UCSD-AML1 (cell line): ENCODE measurements around the gene AICDA.
"Not testable (repeated sequence)": the region's sequence is repeated elsewhere in the genome, so short reads cannot be mapped to it uniquely, and the experiment has no call there.

Experiments
- DNase-seq: peaks from one replicate; lab custom pipeline; 2025; ENCODE audit not compliant: unreplicated experiment; lab: John Stamatoyannopoulos, UW

The AICDA gene

DNA sequence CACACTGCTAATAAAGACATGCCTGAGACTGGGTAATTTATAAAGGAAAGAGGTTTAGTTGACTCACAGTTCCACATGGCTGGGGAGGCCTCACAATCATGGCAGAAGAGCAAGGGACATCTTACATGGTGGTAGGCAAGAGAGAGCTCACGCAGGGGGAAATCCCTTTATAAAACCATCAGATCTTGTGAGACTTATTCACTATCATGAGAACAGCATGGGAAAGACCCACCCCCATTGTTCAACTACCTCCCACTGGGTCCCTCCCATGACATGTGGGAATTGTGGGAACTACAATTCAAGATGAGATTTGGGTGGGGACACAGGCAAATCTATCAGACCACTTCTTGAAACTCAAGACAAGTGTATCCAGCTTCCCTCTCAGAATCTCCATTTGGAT lies 1.2 kb upstream of the AICDA start:
- DNase-seq, result not testable (repeated sequence)

DNA sequence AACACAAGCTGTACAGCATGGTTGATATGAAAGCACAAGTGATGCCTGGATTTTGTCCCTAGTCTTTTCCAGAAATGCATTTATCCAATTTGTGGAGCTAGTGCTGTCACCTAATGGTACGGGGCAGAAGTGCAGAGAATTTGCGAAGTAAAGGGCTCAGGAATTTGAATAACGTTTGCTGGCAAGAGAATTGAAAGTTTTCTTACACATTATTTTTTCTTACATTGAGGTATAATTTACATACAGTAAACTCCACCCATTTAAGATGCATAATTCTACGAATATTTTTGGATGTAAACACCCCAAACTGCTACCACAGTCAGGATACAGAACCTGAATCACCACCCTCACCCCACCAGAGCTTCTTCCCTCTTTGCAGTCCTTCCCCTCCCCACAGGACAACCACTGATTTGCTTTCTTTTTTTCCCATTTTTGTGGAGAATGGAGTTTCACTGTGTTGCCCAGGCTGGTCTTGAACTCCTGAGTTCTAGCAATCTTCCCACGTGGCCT lies 3.5 kb downstream of the AICDA start:
- DNase-seq, result no peak

DNA sequence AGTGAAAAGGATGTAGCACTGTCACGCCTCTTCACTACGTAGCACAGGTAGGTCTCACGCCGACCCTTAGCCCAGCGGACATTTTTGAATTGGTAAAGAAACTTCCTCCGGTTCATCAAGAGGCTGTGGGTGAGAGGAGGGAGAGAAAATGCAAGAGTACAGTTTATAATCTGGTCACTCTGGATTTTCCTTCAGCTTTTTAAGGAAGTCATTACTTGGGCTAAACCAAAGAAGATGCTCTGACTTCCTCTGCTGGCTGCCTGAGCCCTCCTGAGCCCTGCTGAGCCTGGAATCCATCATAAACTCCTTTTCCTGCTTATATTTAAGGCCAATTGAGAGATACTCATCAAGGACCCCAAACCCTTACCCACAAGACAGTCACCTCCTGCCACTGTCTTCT lies 5.8 kb downstream of the AICDA start:
- DNase-seq, result no peak

DNA sequence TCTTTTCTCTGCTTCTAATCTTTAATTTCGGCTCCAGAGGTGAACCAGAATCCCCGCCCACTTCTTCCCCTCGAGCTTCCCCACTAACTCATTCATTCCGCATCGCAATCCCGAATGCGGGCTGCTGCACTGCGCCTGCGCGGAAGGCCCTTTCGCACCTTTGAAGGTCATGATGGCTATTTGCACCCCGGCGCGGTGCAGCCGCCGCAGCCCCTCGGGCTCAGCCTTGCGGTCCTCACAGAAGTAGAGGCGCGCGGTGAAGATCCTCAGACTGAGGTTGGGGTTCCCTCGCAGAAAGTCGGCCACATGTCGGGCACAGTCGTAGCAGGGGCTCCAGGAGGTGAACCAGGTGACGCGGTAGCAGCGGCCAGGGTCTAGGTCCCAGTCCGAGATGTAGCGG lies 7.6 kb downstream of the AICDA start:
- DNase-seq, result no peak

DNA sequence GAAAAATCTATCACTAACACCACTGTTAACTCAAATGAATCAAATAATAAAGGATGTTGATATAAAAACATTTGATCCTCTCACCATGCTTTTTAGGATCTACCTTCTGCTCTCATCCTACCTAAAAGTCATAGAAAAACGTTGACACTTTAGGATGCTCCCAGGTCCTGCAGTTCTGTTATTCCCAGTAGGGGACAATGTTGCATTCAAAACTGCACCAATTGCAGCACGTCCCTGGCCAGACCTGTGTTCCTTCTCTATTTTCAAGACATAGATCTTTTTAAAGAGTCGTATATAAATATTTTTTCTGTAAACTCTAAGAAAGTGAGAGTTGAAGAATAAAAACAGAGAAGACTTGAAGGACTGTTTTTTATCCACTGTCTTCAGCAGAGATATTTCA lies 8.8 kb downstream of the AICDA start:
- no peak for DNase-seq

GRCh38 chr12:8603286-8603685 lies 9.4 kb downstream of the AICDA start:
- DNase-seq, result no peak

DNA sequence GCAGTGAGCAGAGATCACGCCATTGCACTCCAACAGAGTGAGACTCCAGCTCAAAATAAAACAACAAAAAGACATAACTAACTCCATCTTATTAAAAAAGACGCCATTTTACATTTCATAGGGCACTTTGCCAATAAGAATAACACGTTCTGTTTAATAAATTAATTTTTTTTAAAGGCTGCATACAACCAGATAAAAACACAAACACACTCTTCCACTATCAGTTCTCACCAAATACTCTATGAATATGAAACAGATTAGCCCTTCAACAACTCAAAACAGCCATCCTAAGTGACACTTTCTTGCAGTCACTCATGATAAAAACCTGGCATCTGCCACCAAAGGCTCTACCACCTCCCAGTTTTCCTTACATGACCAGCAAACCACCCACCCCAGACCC lies 16.1 kb downstream of the AICDA start:
- DNase-seq, result no peak

GRCh38 chr12:8594072-8594471 lies 18.6 kb downstream of the AICDA start:
- no peak for DNase-seq

GRCh38 chr12:8593246-8593645 lies 19.4 kb downstream of the AICDA start:
- no peak for DNase-seq

GRCh38 chr12:8590842-8591545 lies 21.7 kb downstream of the AICDA start:
- DNase-seq, result peak; percentile 22

GRCh38 chr12:8589679-8590078 lies 23.0 kb downstream of the AICDA start:
- no peak for DNase-seq

DNA sequence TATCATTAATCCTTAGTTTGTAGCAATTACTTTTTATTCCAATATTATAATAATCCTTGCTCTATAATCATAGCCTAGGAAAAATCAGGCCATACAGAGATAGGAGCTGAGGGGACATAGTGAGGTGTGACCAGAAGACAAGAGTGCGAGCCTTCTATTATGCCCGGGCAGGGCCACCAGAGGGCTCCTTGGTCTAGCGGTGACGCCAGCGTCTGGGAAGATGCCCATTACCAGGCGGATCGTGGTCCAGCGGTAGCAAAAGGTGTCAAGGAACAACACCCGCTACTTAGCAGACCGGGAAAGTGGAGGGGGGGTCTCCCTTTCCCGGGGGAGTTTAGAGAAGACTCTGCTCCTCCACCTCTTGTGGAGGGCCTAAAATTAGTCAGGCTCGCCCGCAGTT lies 28.2 kb downstream of the AICDA start:
- not testable (repeated sequence) for DNase-seq

- DNase-seq, result no peak
Observed at GRCh38 chr12:8584004-8584403, 28.7 kb downstream of the AICDA start.

GRCh38 chr12:8581098-8581784 lies 31.4 kb downstream of the AICDA start:
- no peak for DNase-seq

DNA sequence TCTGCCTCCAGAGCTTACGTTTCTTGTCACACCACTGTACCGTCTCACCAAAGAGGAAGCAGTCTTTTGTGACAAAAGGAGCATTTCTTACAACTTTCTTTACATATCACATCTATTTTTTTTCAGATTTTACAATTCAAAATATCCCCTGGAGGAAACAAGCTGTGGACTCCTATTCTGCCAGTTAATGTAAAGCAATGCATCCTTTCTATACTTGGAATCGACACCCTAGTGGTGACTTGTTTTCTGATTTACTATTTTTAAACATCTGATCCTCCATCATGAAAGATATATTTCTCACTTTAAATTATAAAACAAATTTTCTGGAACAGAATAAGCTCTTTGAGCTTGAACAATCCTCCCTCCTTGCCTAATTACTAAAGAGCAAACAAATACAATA lies 34.8 kb downstream of the AICDA start:
- no peak for DNase-seq

- no peak for DNase-seq
Observed at GRCh38 chr12:8572507-8572906, 40.2 kb downstream of the AICDA start.

- DNase-seq, result no peak
Observed at GRCh38 chr12:8566525-8566924, 46.1 kb downstream of the AICDA start.

GRCh38 chr12:8566052-8566451 lies 46.6 kb downstream of the AICDA start:
- not testable (repeated sequence) for DNase-seq

GRCh38 chr12:8564656-8565055 lies 48.0 kb downstream of the AICDA start:
- no peak for DNase-seq

- DNase-seq, result no peak
Observed at GRCh38 chr12:8563356-8563755, 49.3 kb downstream of the AICDA start.

DNA sequence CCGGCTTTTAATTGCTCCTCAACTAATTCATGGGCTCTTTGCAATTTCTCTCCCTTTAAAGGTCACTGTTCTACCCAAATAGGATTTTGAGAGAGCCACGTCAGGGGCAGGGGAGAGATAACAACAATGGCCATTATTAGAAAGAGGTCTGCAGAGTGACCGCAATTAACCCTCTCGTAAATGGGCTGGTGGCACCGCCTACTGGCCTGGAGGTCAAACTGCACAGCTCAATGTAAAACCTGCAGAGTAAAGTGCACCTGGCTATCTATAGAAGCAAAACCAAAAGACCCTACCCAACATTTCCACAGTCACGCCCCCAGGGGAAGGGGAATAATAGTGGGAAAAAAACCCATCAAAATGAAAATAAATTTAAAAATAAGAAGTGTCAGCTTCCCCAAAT lies 50.3 kb downstream of the AICDA start:
- DNase-seq, result no peak

DNA sequence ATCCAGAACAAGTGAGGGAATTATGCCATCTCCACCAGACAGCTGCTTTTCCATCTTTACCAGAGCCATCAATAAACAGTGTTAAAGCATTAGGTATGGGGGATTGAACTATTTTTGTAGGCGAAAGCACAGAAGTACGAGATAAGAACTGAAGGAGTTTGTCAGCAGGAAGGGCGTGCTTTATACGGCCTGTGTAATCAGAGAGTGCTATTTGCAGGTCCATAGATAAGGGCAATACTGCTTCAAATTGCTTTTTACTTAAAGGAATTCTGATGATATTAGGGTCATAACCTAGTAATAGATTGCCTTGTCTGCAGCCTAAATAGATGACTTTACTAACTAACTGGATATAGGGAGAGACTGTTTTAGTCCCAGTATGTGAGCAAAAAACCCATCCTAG lies 51.6 kb downstream of the AICDA start:
- DNase-seq, result no peak

- DNase-seq, result no peak
Observed at GRCh38 chr12:8559676-8560075, 53.0 kb downstream of the AICDA start.
